Right ventricle myocardium superior (tissue), 1 donor: ENCODE measurements around the gene KIF3B. TPM values are rescaled to one million over a fixed set of nuclear protein-coding genes. Genes with fewer than 3 reads are reported as not detected.
"Not testable (repeated sequence)": the region's sequence is repeated elsewhere in the genome, so short reads cannot be mapped to it uniquely, and the experiment has no call there.

Source experiments
- ATAC-seq: fragments of 200-7000 bp; cut with Tn5 transposase; one replicate; pipeline ENCODE4 v1.9.1; 2020; ENCODE audit warnings: mild to moderate bottlenecking; ENCODE audit not compliant: poor library complexity
- DNase-seq: peaks from one replicate; pipeline ENCODE4 v3.0.0-alpha.2; 2020
- intact Hi-C: fragments of 100-400 bp; cut with DNase I; formaldehyde crosslinking; loops from one replicate; pipeline ENCODE4 v1.11.2; 2022
- total RNA-seq: library from RNA; stranded (reverse); fragmentation: NEBNext Ultra II Directional; extraction: Animal tissue kit (Norgen Biotek cat#: 25700); gene quantifications from one replicate; pipeline ENCODE4 v1.2.1, GENCODE V29; 2021
- donor health status: DM: no; HTN: yes; CAD: no; lungs with severe emphysema.

The KIF3B gene
- total RNA-seq, 1 donor from 2014 or later, result 8.6 TPM

GRCh38 chr20:32287231-32287638 is 9.8 kb downstream of the KIF3B start:
- intact Hi-C loops, result loop anchor here (10.0 kb wide), 1 partner anchor 82 kb away; the partner anchor contains the start of genes PLAGL2 and POFUT1
- no peak for ATAC-seq
- DNase-seq, result no peak

- no peak for ATAC-seq
- intact Hi-C loops, result loop anchor here (10.0 kb wide), 1 partner anchor 84 kb away; the partner anchor contains the start of genes PLAGL2 and POFUT1
- DNase-seq, result no peak
Measured at GRCh38 chr20:32288225-32288849, 10.9 kb downstream of the KIF3B start.

GRCh38 chr20:32289299-32289660 is 11.8 kb downstream of the KIF3B start:
- not testable (repeated sequence) for ATAC-seq, DNase-seq
- intact Hi-C loops, result loop anchor here (10.0 kb wide), 1 partner anchor 84 kb away; the partner anchor contains the start of genes PLAGL2 and POFUT1

- intact Hi-C loops, result loop anchor here (10.0 kb wide), 1 partner anchor 85 kb away; the partner anchor contains the start of genes PLAGL2 and POFUT1
- DNase-seq, result no peak
- no peak for ATAC-seq
Measured at GRCh38 chr20:32289661-32290431, 12.4 kb downstream of the KIF3B start.

- ATAC-seq, result no peak
- intact Hi-C loops, result no loop called here
- DNase-seq, result no peak
Measured at GRCh38 chr20:32291166-32291565, 13.7 kb downstream of the KIF3B start.

GRCh38 chr20:32292548-32292947 is 15.1 kb downstream of the KIF3B start:
- intact Hi-C loops, result no loop called here
- DNase-seq (no peak), ATAC-seq (no peak)

- intact Hi-C loops, result no loop called here
- no peak for DNase-seq
- ATAC-seq, result no peak
Measured at GRCh38 chr20:32294071-32294470, 16.6 kb downstream of the KIF3B start.

- no peak for ATAC-seq
- intact Hi-C loops, result no loop called here
- DNase-seq, result no peak
Measured at GRCh38 chr20:32296412-32296811, 19.0 kb downstream of the KIF3B start.

GRCh38 chr20:32296819-32297420 is 19.5 kb downstream of the KIF3B start:
- intact Hi-C loops, result no loop called here

GRCh38 chr20:32297439-32297838 is 20.0 kb downstream of the KIF3B start:
- intact Hi-C loops, result no loop called here
- ATAC-seq (no peak), DNase-seq (no peak)

More at GRCh38 chr20:32296819-32297420, 19.5 kb downstream of the KIF3B start:
- DNase-seq (no peak), ATAC-seq (no peak)

- DNase-seq (no peak), ATAC-seq (no peak)
- intact Hi-C loops, result no loop called here
Measured at GRCh38 chr20:32300647-32301046, 23.2 kb downstream of the KIF3B start.

GRCh38 chr20:32301719-32302506 is 24.5 kb downstream of the KIF3B start:
- intact Hi-C loops, result no loop called here
- ATAC-seq (no peak), DNase-seq (no peak)

GRCh38 chr20:32302507-32302872 is 25.0 kb downstream of the KIF3B start:
- intact Hi-C loops, result no loop called here
- ATAC-seq (no peak), DNase-seq (no peak)

GRCh38 chr20:32304131-32304746 is 26.8 kb downstream of the KIF3B start:
- no peak for DNase-seq
- intact Hi-C loops, result no loop called here

GRCh38 chr20:32312718-32313424 is 35.4 kb downstream of the KIF3B start:
- ATAC-seq (no peak), DNase-seq (no peak)
- intact Hi-C loops, result no loop called here

More at GRCh38 chr20:32304131-32304746, 26.8 kb downstream of the KIF3B start:
- ATAC-seq, result no peak

GRCh38 chr20:32314768-32315167 is 37.3 kb downstream of the KIF3B start:
- ATAC-seq (no peak), DNase-seq (no peak)
- intact Hi-C loops, result no loop called here

- intact Hi-C loops, result no loop called here
- no peak for ATAC-seq
- DNase-seq, result no peak
Measured at GRCh38 chr20:32315399-32315798, 37.9 kb downstream of the KIF3B start.

- ATAC-seq (no peak), DNase-seq (no peak)
- intact Hi-C loops, result no loop called here
Measured at GRCh38 chr20:32315891-32316290, 38.4 kb downstream of the KIF3B start.
